ENCODE data around the gene MBL2. TPM values are rescaled to one million over a fixed set of nuclear protein-coding genes. Genes with fewer than 3 reads are reported as not detected.

Gene MBL2
- total RNA-seq, 1 donor from 2014 or later = not detected

DNA sequence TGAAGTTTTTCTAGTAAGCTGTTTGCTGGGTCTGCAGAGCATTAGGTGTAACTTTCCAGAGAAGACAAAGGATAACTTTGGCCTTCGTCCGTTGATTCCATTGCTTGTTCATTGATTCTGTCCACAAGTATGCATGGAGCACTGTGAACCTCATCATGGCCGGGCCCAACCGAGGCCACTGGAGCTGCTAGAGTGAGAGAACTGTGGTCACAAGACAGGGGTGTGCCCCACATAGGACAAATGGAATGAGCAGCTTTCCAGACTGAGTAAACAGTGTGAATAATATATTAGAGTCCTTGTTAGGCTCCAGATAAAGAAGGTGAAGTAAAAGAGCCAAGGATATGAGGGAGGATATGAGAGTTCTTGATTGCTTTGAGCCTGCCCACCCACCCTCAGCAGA is 24.9 kb downstream of the MBL2 start:
- H3K27ac ChIP-seq = no peak overlapping the region
- no peaks in the 10 kb centered on the region for H3K27me3 ChIP-seq
- no peak overlapping the region for H3K4me3 ChIP-seq
- TF ChIP-seq, protein P1, sequence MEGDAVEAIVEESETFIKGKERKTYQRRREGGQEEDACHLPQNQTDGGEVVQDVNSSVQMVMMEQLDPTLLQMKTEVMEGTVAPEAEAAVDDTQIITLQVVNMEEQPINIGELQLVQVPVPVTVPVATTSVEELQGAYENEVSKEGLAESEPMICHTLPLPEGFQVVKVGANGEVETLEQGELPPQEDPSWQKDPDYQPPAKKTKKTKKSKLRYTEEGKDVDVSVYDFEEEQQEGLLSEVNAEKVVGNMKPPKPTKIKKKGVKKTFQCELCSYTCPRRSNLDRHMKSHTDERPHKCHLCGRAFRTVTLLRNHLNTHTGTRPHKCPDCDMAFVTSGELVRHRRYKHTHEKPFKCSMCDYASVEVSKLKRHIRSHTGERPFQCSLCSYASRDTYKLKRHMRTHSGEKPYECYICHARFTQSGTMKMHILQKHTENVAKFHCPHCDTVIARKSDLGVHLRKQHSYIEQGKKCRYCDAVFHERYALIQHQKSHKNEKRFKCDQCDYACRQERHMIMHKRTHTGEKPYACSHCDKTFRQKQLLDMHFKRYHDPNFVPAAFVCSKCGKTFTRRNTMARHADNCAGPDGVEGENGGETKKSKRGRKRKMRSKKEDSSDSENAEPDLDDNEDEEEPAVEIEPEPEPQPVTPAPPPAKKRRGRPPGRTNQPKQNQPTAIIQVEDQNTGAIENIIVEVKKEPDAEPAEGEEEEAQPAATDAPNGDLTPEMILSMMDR (IDR thresholded peaks at IDR 0.05) = no peak
- no peaks in the 10 kb centered on the region for H3K36me3 ChIP-seq
- H3K4me1 ChIP-seq = no peaks in the 10 kb centered on the region
- DNase-seq (ENCODE audit: low spot score in 2 of 2) = no peak
- no peaks in the 10 kb centered on the region for H3K9me3 ChIP-seq
- intact Hi-C loops (cut with DNase I) = no loop called here

GRCh38 chr10:52746169-52746568 is 26.4 kb downstream of the MBL2 start:
- no peak overlapping the region for H3K4me3 ChIP-seq
- intact Hi-C loops (cut with DNase I) = no loop called here
- H3K36me3 ChIP-seq = no peaks in the 10 kb centered on the region
- no peaks in the 10 kb centered on the region for H3K4me1 ChIP-seq
- no peak for DNase-seq (ENCODE audit: low spot score in 2 of 2)
- TF ChIP-seq, protein P1 (IDR thresholded peaks at IDR 0.05) = no peak
- H3K9me3 ChIP-seq = no peaks in the 10 kb centered on the region
- H3K27me3 ChIP-seq = no peaks in the 10 kb centered on the region
- H3K27ac ChIP-seq = no peak overlapping the region

- Histone ChIP-seq H3K27me3 (no peaks in the 10 kb centered on the region), H3K9me3 (no peaks in the 10 kb centered on the region), H3K4me1 (no peaks in the 10 kb centered on the region), H3K27ac (no peak overlapping the region), H3K36me3 (no peaks in the 10 kb centered on the region), H3K4me3 (no peak overlapping the region)
- DNase-seq (ENCODE audit: low spot score in 2 of 2) = no peak
- intact Hi-C loops (cut with DNase I) = no loop called here
- TF ChIP-seq, protein P1 (IDR thresholded peaks at IDR 0.05) = no peak
These were observed 28.4 kb downstream of the MBL2 start for GRCh38 chr10:52744057-52744805.

GRCh38 chr10:52742731-52743130 is 29.9 kb downstream of the MBL2 start:
- intact Hi-C loops (cut with DNase I) = no loop called here
- no peak for DNase-seq (ENCODE audit: low spot score in 2 of 2)
- Histone ChIP-seq H3K36me3 (no peaks in the 10 kb centered on the region), H3K9me3 (no peaks in the 10 kb centered on the region), H3K27ac (no peak overlapping the region), H3K27me3 (no peaks in the 10 kb centered on the region), H3K4me3 (no peak overlapping the region), H3K4me1 (no peaks in the 10 kb centered on the region)
- TF ChIP-seq, protein P1 (IDR thresholded peaks at IDR 0.05) = no peak

GRCh38 chr10:52741851-52742250 is 30.7 kb downstream of the MBL2 start:
- intact Hi-C loops (cut with DNase I) = no loop called here
- Histone ChIP-seq H3K27ac (no peak overlapping the region), H3K27me3 (no peaks in the 10 kb centered on the region), H3K4me1 (no peaks in the 10 kb centered on the region), H3K9me3 (no peaks in the 10 kb centered on the region), H3K36me3 (no peaks in the 10 kb centered on the region), H3K4me3 (no peak overlapping the region)
- DNase-seq (ENCODE audit: low spot score in 2 of 2) = no peak
- TF ChIP-seq, protein P1 (IDR thresholded peaks at IDR 0.05) = no peak

Measured in ascending aorta (tissue), 2 donors.